DOHH2 (cell line): ENCODE measurements around the gene MTHFSD.

ENCODE experiments used
- H3F3A ChIP-seq: fragments of 200-600 bp; sonication (generic), shearing (Covaris generic); 2 replicates; pipeline ENCODE4 v1.6.0; 2016; ENCODE audit warnings: antibody characterized with exemption, mild to moderate bottlenecking; ENCODE audit not compliant: control insufficient read depth, insufficient read depth
- H3K27ac ChIP-seq: fragments of 200-600 bp; sonication (generic); 2 replicates; pipeline ENCODE4 v1.5.1; 2014; ENCODE audit warnings: low read depth, mild to moderate bottlenecking, low read length, moderate library complexity
- H3K27me3 ChIP-seq: fragments of 200-600 bp; sonication (generic); 2 replicates; pipeline ENCODE4 v1.6.1; 2014; ENCODE audit warnings: mild to moderate bottlenecking, low read length, mixed read lengths; ENCODE audit not compliant: control insufficient read depth
- H3K36me3 ChIP-seq: fragments of 200-600 bp; sonication (generic); 2 replicates; pipeline ENCODE4 v1.6.1; 2014; ENCODE audit warnings: mild to moderate bottlenecking, low read length, moderate library complexity, mixed read lengths; ENCODE audit not compliant: control insufficient read depth
- H3K4me1 ChIP-seq: fragments of 200-600 bp; sonication (generic); 2 replicates; pipeline ENCODE4 v1.6.1; 2014; ENCODE audit warnings: mild to moderate bottlenecking, low read length, mixed read lengths; ENCODE audit not compliant: control insufficient read depth
- H3K4me2 ChIP-seq: fragments of 200-600 bp; sonication (generic); 2 replicates; pipeline ENCODE4 v1.6.0; 2014; ENCODE audit warnings: mild to moderate bottlenecking, low read length, moderate library complexity
- H3K4me3 ChIP-seq: fragments of 200-600 bp; sonication (generic); 2 replicates; pipeline ENCODE4 v1.5.1; 2014; ENCODE audit warnings: mild to moderate bottlenecking, low read length, mixed read lengths
- H3K79me2 ChIP-seq: fragments of 200-600 bp; sonication (generic); 2 replicates; pipeline ENCODE4 v1.6.1; 2014; ENCODE audit warnings: mild to moderate bottlenecking, low read length, mixed read lengths; ENCODE audit not compliant: control insufficient read depth
- H3K9me2 ChIP-seq: fragments of 200-600 bp; sonication (generic); replicated peaks from 2 replicates; pipeline ENCODE4 v1.6.1; 2014; ENCODE audit warnings: mild to moderate bottlenecking, low read length, mixed read lengths; ENCODE audit not compliant: control insufficient read depth
- H3K9me3 ChIP-seq: fragments of 200-600 bp; sonication (generic); 2 replicates; pipeline ENCODE4 v1.6.1; 2014; ENCODE audit warnings: antibody characterized with exemption, low read length, mixed read lengths; ENCODE audit not compliant: control insufficient read depth, insufficient read depth
- H4K20me1 ChIP-seq: fragments of 200-600 bp; sonication (generic); 2 replicates; pipeline ENCODE4 v1.6.0; 2014; ENCODE audit warnings: low read depth, mild to moderate bottlenecking, antibody characterized with exemption, low read length, moderate library complexity; ENCODE audit not compliant: control insufficient read depth, insufficient read depth
- CTCF ChIP-seq: fragments of 200-600 bp; sonication (generic); IDR thresholded peaks from one replicate; pipeline ENCODE4 v1.5.1; 2014; ENCODE audit warnings: antibody characterized with exemption, mild to moderate bottlenecking, low read depth, low read length; ENCODE audit not compliant: poor library complexity, severe bottlenecking
- EZH2phosphoT487 ChIP-seq: fragments of 200-600 bp; sonication (generic); IDR thresholded peaks from 2 replicates; pipeline ENCODE4 v1.6.1; 2017; ENCODE audit warnings: borderline replicate concordance, mild to moderate bottlenecking, antibody characterized with exemption, low read length, moderate library complexity, mixed read lengths

Gene MTHFSD

GRCh38 chr16:86540894-86541293 is 14.1 kb downstream of the MTHFSD start:
- Histone ChIP-seq H3K79me2 (no peaks in the 10 kb centered on the region), H3K9me2 (no peaks in the 10 kb centered on the region), H3F3A (no peaks in the 10 kb centered on the region), H3K36me3 (peaks cover 41% of the 10 kb centered on the region), H3K27ac (no peak overlapping the region), H3K4me1 (no peaks in the 10 kb centered on the region), H3K4me2 (no peak overlapping the region), H4K20me1 (no peaks in the 10 kb centered on the region), H3K9me3 (no peaks in the 10 kb centered on the region), H3K4me3 (no peak overlapping the region), H3K27me3 (no peaks in the 10 kb centered on the region)
- TF ChIP-seq CTCF (no peak), EZH2phosphoT487 (no peak)

- Histone ChIP-seq H3K27ac (no peak overlapping the region), H4K20me1 (no peaks in the 10 kb centered on the region), H3K79me2 (no peaks in the 10 kb centered on the region), H3K9me2 (no peaks in the 10 kb centered on the region), H3K9me3 (no peaks in the 10 kb centered on the region), H3K36me3 (peaks cover 37% of the 10 kb centered on the region), H3K4me3 (no peak overlapping the region), H3K4me2 (no peak overlapping the region), H3K27me3 (no peaks in the 10 kb centered on the region), H3K4me1 (no peaks in the 10 kb centered on the region), H3F3A (no peaks in the 10 kb centered on the region)
- TF ChIP-seq EZH2phosphoT487 (no peak), CTCF (no peak)
Measured at GRCh38 chr16:86538196-86538780, 16.7 kb downstream of the MTHFSD start.

- H3K27ac ChIP-seq, result no peak overlapping the region
- no peaks in the 10 kb centered on the region for H3K9me2 ChIP-seq
- H3K36me3 ChIP-seq, result peaks cover 37% of the 10 kb centered on the region
- TF ChIP-seq EZH2phosphoT487 (no peak), CTCF (no peak)
- no peaks in the 10 kb centered on the region for H3K4me1 ChIP-seq
- no peak overlapping the region for H3K4me3 ChIP-seq
- H3K9me3 ChIP-seq, result no peaks in the 10 kb centered on the region
- H3K4me2 ChIP-seq, result no peak overlapping the region
- no peaks in the 10 kb centered on the region for H4K20me1 ChIP-seq
- H3F3A ChIP-seq, result no peaks in the 10 kb centered on the region
- H3K27me3 ChIP-seq, result no peaks in the 10 kb centered on the region
- no peaks in the 10 kb centered on the region for H3K79me2 ChIP-seq
Measured at GRCh38 chr16:86537486-86537885, 17.5 kb downstream of the MTHFSD start.

GRCh38 chr16:86536621-86537020 is 18.4 kb downstream of the MTHFSD start:
- TF ChIP-seq CTCF (no peak), EZH2phosphoT487 (no peak)
- no peaks in the 10 kb centered on the region for H3K4me1 ChIP-seq
- no peak overlapping the region for H3K4me3 ChIP-seq
- no peak overlapping the region for H3K4me2 ChIP-seq
- H4K20me1 ChIP-seq, result no peaks in the 10 kb centered on the region
- peaks cover 33% of the 10 kb centered on the region for H3K36me3 ChIP-seq
- H3K27ac ChIP-seq, result no peak overlapping the region
- no peaks in the 10 kb centered on the region for H3K9me3 ChIP-seq
- no peaks in the 10 kb centered on the region for H3K79me2 ChIP-seq
- no peaks in the 10 kb centered on the region for H3F3A ChIP-seq
- H3K27me3 ChIP-seq, result no peaks in the 10 kb centered on the region
- no peaks in the 10 kb centered on the region for H3K9me2 ChIP-seq
